Small intestine (tissue), 7 donors: ENCODE measurements around the gene KIF5C. TPM values are rescaled to one million over a fixed set of nuclear protein-coding genes. Genes with fewer than 3 reads are reported as not detected.

Experiments
- DNase-seq, 2 donors: peaks; one replicate each; pipeline versions ENCODE4 v3.0.0 to v3.0.0-alpha.2; 2013
- FAIRE-seq: peaks from 2 replicates; lab custom pipeline; 2012; peaks lifted over from hg19 to GRCh38; lab: Jason Lieb, UNC
- H3K27ac ChIP-seq, 3 donors: one replicate each; pipeline ENCODE4 v1.5.1; 2013; ENCODE audit warnings: low read length in 2 of 3, mild to moderate bottlenecking in 2 of 3, control low read depth in 1 of 3, inconsistent platforms in 1 of 3, low read depth in 1 of 3, moderate library complexity in 1 of 3
- H3K27me3 ChIP-seq, 3 donors: one replicate each; pipeline ENCODE4 v1.6.1; 2013; ENCODE audit warnings: low read length in 3 of 3, inconsistent platforms in 1 of 3; ENCODE audit not compliant: control insufficient read depth in 3 of 3, insufficient read depth in 3 of 3
- H3K36me3 ChIP-seq, 3 donors: one replicate each; pipeline ENCODE4 v1.6.1; 2013; ENCODE audit warnings: low read length in 3 of 3, inconsistent platforms in 1 of 3, low read depth in 1 of 3, mild to moderate bottlenecking in 1 of 3, moderate library complexity in 1 of 3; ENCODE audit not compliant: control insufficient read depth in 3 of 3, insufficient read depth in 2 of 3
- H3K4me1 ChIP-seq, 3 donors: one replicate each; pipeline ENCODE4 v1.6.1; 2013; ENCODE audit warnings: low read length in 2 of 3, inconsistent platforms in 1 of 3, low read depth in 1 of 3, mild to moderate bottlenecking in 1 of 3, moderate library complexity in 1 of 3; ENCODE audit not compliant: control insufficient read depth in 3 of 3, insufficient read depth in 2 of 3
- H3K4me3 ChIP-seq, 3 donors: one replicate each; pipeline ENCODE4 v1.5.1; 2013; ENCODE audit warnings: low read length in 3 of 3, control low read depth in 1 of 3, inconsistent platforms in 1 of 3, low read depth in 1 of 3, mild to moderate bottlenecking in 1 of 3, moderate library complexity in 1 of 3
- H3K9me3 ChIP-seq, 2 donors: one replicate each; pipeline ENCODE4 v1.6.1; 2013; ENCODE audit warnings: low read depth in 1 of 2, low read length in 1 of 2; ENCODE audit not compliant: control insufficient read depth in 2 of 2, insufficient read depth in 1 of 2
- WGBS, 3 donors: extraction: QIAGEN DNeasy Blood & Tissue Kit; methylation state at CpG; one replicate each; pipeline ENCODE4 v1.1.7; 2013; 5-methylcytosine and 5-hydroxymethylcytosine counted together
- polyA plus RNA-seq, 4 donors: library from polyadenylated mRNA; stranded (reverse) in 3 of 4; unstranded in 1 of 4; fragments of 200-250 nt in 3 of 4; fragments of 120-200 nt in 1 of 4; gene quantifications; one replicate each; pipeline versions ENCODE4 v1.2.1 to v1.2.3, GENCODE V29; 2013
- donor health status: healthy with polysubstance abuse.
- donor health status: control.
- donor health status: control.
- donor health status: Bipolar disorder and iron deficiency.
- donor health status: healthy.

The KIF5C gene
- polyA plus RNA-seq, 4 donors: 0.22 to 6.4 (median 2.4) TPM

DNA sequence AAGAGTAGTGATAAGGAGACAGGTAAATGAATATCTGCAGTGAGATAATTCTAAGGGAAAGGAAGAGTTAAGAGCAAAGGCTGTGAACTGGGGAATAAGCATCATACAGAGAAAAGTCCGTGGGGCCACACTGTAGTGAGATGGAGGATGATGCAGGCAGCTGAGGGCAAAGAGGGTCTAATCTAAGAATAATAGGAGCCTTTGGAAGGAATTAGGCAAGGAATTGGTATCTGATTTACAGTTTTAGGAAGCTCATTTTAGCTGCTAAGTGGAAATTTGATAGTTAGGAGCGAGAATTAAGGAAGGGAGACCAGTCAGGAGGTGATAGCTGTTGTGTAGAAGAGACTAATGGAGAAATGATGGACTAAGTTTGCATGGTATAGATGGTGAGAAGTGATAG is 43.5 kb downstream of the KIF5C start:
- FAIRE-seq (no peak), DNase-seq (no peak)
- Histone ChIP-seq H3K27ac (no peak overlapping the region), H3K36me3 (no peaks in the 10 kb centered on the region), H3K4me1 (peaks cover 0 to 18% (median 0%) of the 10 kb centered on the region in 3 donors), H3K9me3 (peaks cover 0 to 9% of the 10 kb centered on the region in 2 donors), H3K27me3 (no peaks in the 10 kb centered on the region), H3K4me3 (no peak overlapping the region)
- WGBS, 3 donors: 57 to 82% (median 65%) methylated on average over 2 of the region's 2 CpGs

DNA sequence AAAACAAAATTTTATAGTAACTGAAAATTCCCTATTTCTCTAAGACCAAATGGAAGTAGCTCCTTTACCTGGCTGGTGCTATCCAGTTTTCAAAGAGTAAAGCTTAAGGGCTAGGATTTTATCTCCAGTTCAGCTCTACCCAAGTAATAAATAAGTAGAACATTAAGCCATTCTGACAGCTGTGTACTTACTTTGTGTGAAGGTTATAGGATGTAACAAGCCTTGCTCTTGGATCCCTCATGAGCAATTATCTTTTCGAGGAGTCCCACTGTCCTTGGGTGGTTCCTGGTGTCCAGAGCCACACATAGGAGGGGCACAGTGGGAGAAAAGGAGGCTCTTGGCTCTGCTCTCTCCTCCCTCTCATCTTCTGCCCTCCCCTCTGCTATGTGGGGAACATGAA is 45.5 kb downstream of the KIF5C start:
- no peak overlapping the region for H3K4me3 ChIP-seq
- 20 to 49% (median 20%) methylated on average over 1 of the region's 1 CpG for WGBS, 3 donors
- H3K4me1 ChIP-seq: peaks cover 0 to 18% (median 0%) of the 10 kb centered on the region in 3 donors
- H3K9me3 ChIP-seq: peaks cover 0 to 9% of the 10 kb centered on the region in 2 donors
- DNase-seq (peak in 1 of 2 donors; percentile 73), FAIRE-seq (no peak)
- no peaks in the 10 kb centered on the region for H3K36me3 ChIP-seq
- no peaks in the 10 kb centered on the region for H3K27me3 ChIP-seq
- peak overlapping the region in 1 of 3 donors; percentile 43 for H3K27ac ChIP-seq

DNA sequence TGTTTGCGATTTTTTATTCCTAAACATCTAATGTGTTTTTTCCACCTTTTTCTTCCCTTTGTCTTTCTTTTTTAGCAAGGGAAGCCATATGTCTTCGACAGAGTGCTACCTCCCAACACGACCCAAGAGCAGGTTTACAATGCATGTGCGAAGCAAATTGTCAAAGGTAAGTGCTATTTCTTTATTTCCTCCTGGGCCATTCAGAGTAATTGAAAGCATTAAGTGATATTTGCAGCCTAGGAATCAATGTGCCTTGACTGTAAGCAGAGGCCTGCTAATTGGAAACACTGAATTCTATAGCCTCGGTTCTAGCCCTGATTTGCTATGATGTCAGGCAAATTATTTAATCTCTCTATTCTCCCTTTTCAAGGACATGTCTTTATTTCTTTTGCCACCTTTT is 47.0 kb downstream of the KIF5C start:
- no peak overlapping the region for H3K27ac ChIP-seq
- DNase-seq (no peak), FAIRE-seq (no peak)
- H3K9me3 ChIP-seq: peaks cover 0 to 9% of the 10 kb centered on the region in 2 donors
- H3K4me1 ChIP-seq: peaks cover 0 to 21% (median 0%) of the 10 kb centered on the region in 3 donors
- H3K36me3 ChIP-seq: no peaks in the 10 kb centered on the region
- H3K4me3 ChIP-seq: no peak overlapping the region
- H3K27me3 ChIP-seq: no peaks in the 10 kb centered on the region
- 92 to 97% (median 93%) methylated on average over 5 of the region's 5 CpGs for WGBS, 3 donors

DNA sequence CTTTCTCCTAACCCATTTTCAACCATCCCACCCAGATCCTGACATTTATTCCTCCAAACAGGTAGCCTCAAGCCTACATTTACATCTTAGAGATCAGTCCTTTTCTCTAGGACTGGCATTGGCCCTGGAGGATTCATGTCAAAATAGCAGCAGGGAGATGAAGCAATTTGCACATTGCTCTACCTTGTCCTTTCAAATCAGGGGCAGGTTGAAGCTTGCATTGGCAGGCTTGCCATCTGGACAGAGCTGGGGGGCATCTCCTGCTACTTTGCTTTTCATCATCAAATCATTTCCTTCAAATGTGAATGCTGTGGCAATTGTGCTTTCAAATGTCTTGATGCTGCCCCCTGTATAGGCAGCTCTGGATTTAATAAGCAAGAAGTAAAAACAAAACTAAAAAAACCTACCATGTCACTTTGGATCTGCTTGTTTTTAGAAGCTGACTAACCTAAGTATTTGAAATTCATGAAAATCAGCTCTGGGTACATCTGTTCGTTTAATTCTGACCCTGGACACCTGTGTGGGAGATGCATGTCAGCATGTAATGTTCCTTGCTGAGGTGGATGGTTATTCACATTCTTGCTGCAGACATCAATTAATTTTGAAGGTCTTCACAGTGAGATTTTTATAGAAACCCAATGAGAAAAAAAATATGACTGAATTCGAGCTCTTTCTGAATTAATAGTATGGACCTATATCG is 47.9 kb downstream of the KIF5C start:
- DNase-seq: no peak
- H3K36me3 ChIP-seq: no peaks in the 10 kb centered on the region
- no peak overlapping the region for H3K4me3 ChIP-seq
- FAIRE-seq: no peak
- H3K4me1 ChIP-seq: peaks cover 0 to 23% (median 0%) of the 10 kb centered on the region in 3 donors
- no peaks in the 10 kb centered on the region for H3K27me3 ChIP-seq
- peaks cover 0 to 9% of the 10 kb centered on the region in 2 donors for H3K9me3 ChIP-seq
- WGBS, 3 donors: 85 to 91% (median 88%) methylated on average over 3 of the region's 3 CpGs
- H3K27ac ChIP-seq: no peak overlapping the region

DNA sequence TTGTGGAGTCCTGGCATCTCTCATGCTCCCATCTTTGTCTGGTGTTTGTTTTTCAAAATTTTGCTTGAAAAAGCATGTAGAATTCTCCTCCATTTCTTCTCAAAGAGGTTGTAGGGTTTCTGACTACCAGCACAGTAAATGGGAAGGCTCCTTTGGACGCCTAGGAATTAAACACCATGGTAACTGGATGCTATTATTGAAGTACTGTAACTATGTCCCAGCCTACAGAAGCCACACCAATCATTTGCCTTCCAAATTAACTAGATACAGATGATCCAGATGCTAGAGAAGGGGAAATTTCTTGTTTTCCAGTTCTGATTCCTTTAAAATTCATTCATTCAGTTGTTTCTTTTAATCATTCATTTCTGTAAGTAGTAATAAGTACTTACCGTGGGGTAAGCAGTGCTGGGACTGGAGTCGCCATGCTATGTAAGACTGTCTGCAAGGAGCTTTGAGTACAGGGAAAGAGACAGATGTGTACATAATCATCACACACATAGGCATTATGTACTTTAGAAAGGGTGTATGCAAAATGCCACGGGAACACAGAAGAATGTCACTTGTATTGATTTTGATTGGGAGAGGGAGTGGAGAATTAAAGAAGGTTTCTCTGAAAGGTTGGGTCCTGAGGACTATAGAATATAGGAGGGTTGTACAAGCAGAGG is 49.6 kb downstream of the KIF5C start:
- no peak for DNase-seq
- H3K4me3 ChIP-seq: no peak overlapping the region
- no peak for FAIRE-seq
- peaks cover 0 to 23% (median 0%) of the 10 kb centered on the region in 3 donors for H3K4me1 ChIP-seq
- 87 to 89% (median 89%) methylated on average over 4 of the region's 4 CpGs for WGBS, 3 donors
- no peaks in the 10 kb centered on the region for H3K9me3 ChIP-seq
- no peaks in the 10 kb centered on the region for H3K36me3 ChIP-seq
- H3K27ac ChIP-seq: no peak overlapping the region
- no peaks in the 10 kb centered on the region for H3K27me3 ChIP-seq

DNA sequence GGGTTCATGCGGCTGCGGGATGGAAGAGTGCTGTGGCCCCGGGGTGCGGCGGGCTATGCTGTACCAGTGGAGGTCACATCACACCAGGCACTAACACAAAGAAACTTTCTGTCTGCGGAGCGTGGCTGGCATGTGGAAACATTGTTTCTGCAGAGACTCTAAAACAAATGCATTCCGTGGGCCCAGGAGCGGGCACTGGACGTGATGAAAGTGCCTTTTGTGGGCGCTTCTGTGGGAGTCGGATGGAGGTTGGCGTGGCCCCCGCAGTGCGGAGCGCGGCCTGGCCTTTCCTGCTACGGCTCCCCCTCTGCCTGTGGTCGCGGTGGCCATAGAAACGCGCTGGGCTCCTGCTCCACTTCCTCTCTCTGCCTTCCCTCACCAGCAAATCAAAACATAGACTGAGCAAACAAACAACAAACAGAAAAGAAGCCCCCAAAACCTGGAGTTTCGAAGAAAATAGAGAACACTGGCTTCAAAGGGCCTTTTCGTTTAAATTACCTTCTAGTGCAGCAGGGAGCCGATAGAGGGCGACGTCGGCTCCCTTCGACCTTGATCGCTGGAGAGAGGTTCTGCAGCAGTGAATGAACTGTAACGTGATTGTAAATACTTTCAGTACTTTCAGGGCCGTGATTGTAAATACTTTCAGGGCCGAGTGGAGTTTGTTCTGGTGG is 51.4 kb downstream of the KIF5C start:
- FAIRE-seq (no peak), DNase-seq (peak; percentile 58 to 80)
- Histone ChIP-seq H3K4me3 (peak overlapping the region in 1 of 3 donors; percentile 16), H3K36me3 (no peaks in the 10 kb centered on the region), H3K27me3 (no peaks in the 10 kb centered on the region), H3K27ac (peak overlapping the region in 1 of 3 donors; percentile 55), H3K4me1 (peaks cover 0 to 12% (median 0%) of the 10 kb centered on the region in 3 donors), H3K9me3 (no peaks in the 10 kb centered on the region)
- 60 to 65% (median 60%) methylated on average over 32 to 33 of the region's 33 CpGs for WGBS, 3 donors

DNA sequence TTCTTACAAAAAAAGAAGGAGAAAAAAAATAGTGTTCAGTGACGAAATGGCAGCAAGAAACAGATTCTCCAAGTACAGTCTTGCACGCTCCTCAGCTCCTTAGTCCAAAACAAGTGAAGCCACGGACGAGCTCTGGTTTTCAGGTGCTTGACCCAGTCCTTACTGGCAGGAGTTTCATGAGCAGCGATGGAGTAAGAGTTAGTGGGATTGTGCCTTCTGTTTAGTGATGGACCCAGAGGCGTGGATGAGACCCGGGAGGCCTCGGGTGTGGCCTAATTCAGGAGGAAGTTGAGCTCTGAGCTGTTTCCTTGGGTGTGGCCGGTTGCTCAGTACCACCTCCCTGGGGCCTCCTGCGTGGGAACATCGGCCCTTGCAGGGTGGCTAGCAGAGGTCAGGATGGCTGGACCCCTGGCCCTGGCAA is 52.0 kb downstream of the KIF5C start:
- no peak for FAIRE-seq
- H3K9me3 ChIP-seq: no peaks in the 10 kb centered on the region
- H3K27ac ChIP-seq: peak overlapping the region in 1 of 3 donors; percentile 55
- H3K4me3 ChIP-seq: peak overlapping the region in 1 of 3 donors; percentile 16
- DNase-seq: peak; percentile 39 to 66
- 36 to 56% (median 47%) methylated on average over 11 of the region's 11 CpGs for WGBS, 3 donors
- H3K36me3 ChIP-seq: no peaks in the 10 kb centered on the region
- H3K4me1 ChIP-seq: peaks cover 0 to 10% (median 0%) of the 10 kb centered on the region in 3 donors
- no peaks in the 10 kb centered on the region for H3K27me3 ChIP-seq

DNA sequence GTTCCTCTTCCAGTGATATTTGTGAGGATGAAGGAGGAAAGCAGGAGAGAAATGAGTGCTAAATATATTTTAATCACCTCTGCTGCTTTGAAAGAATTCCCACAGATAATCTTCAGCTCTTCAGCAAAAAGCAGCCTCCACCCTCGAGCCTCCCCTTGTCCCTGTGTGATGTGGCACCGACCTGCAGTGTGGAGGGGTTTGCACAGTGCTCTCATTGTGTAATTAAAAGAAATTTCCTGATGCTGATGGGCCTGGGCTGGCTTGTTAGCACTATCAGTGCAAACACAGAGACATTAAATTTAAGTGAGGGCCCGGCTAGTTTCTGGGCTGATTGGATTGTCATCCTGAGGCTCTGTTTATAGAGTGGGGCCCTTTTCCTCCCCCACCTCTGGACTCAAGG is 53.4 kb downstream of the KIF5C start:
- H3K4me3 ChIP-seq: no peak overlapping the region
- no peaks in the 10 kb centered on the region for H3K36me3 ChIP-seq
- H3K27ac ChIP-seq: no peak overlapping the region
- no peaks in the 10 kb centered on the region for H3K27me3 ChIP-seq
- FAIRE-seq (no peak), DNase-seq (peak in 1 of 2 donors; percentile 12)
- peaks cover 0 to 10% (median 0%) of the 10 kb centered on the region in 3 donors for H3K4me1 ChIP-seq
- 43 to 62% (median 56%) methylated on average over 3 of the region's 3 CpGs for whole genome bisulfite sequencing, 3 donors
- no peaks in the 10 kb centered on the region for H3K9me3 ChIP-seq
